SU-DHL-6 (cell line): ENCODE results near the gene PARVA.

Source experiments
- EZH2phosphoT487 ChIP-seq: fragments of 200-600 bp; sonication (generic), shearing (Covaris generic); conservative IDR thresholded peaks from 2 replicates; pipeline ENCODE4 v1.6.1; 2018; ENCODE audit warnings: mild to moderate bottlenecking, antibody characterized with exemption, low read length, moderate library complexity, mixed read lengths
- TF ChIP-seq, protein P1 (sequence below): fragments of 200-600 bp; sonication (generic); IDR thresholded peaks from one replicate; pipeline ENCODE4 v1.5.1; 2017; ENCODE audit warnings: antibody characterized with exemption, mild to moderate bottlenecking, low read length, moderate library complexity; ENCODE audit not compliant: insufficient read depth, poor library complexity, severe bottlenecking

DNA sequence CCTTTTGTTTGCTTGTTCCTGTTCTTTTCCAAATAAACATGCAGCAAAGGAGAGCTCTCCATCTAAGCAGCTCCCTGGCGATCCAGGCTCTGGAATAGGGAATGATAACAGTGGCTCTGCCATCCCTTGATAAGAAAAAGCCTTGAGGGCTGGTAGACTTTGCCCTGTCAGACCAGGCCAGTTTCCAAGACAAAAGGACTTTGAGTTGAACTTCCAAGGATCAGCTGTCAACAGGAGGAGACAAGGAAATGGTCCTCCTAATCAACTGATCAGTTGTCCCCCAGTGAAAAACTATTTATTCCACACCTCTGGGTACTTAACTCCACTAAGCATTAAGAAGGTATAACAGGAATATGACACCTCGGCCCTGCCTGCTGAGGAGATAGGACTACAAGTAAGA, 127.8 kb downstream of the PARVA start:
- TF ChIP-seq, protein P1, sequence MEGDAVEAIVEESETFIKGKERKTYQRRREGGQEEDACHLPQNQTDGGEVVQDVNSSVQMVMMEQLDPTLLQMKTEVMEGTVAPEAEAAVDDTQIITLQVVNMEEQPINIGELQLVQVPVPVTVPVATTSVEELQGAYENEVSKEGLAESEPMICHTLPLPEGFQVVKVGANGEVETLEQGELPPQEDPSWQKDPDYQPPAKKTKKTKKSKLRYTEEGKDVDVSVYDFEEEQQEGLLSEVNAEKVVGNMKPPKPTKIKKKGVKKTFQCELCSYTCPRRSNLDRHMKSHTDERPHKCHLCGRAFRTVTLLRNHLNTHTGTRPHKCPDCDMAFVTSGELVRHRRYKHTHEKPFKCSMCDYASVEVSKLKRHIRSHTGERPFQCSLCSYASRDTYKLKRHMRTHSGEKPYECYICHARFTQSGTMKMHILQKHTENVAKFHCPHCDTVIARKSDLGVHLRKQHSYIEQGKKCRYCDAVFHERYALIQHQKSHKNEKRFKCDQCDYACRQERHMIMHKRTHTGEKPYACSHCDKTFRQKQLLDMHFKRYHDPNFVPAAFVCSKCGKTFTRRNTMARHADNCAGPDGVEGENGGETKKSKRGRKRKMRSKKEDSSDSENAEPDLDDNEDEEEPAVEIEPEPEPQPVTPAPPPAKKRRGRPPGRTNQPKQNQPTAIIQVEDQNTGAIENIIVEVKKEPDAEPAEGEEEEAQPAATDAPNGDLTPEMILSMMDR: no peak
- TF ChIP-seq EZH2phosphoT487: no peak
